HG03108 (cell line): Measurements from ENCODE around the gene ACAA1.

Source experiments
- ATAC-seq: cut with Tn5 transposase; IDR thresholded peaks from one replicate; pipeline ENCODE4 v1.9.1; 2021; ENCODE audit warnings: moderate library complexity; ENCODE audit not compliant: unreplicated experiment

The ACAA1 gene

DNA sequence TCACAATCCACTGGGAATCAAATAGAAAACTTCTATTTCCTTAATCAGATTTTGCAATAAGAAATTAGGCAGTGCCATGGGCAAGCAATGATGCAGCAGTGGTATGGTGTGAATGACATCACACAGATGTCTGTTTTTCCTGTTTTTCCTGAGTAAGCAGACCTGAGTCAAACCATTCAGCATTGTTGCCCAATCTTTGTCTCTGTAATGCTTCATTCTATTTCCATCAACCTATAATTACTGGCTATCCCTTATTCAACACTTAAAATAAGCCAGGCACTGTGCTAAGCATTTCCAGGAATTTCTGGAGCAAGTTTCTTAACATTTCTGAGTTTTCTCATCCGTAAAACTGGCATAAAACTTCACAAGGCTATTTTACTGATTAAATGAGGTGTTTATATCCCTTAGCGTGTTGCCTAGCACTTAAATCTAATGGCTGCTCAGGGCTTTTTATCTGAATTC is 17.1 kb upstream of the ACAA1 start:
- ATAC-seq = no peak

DNA sequence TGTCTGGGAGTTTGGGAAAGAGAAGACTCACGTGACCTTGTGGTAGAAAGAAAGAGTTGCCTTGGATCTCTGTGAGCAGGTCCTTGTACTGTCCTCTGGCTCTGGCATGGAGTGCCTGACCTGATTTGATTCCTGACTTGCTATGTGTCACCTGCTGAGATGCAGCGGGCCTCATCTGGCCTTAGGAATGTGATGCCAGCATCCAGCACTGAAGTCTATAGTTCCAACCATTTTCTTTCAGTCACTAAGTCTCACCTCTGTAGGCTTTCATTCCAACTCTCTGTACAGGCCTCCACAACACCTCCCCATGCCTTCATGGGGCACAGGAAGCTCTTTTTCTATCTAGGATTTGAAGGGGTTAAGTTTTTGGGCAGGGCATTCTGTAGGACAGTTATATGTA is 16.3 kb upstream of the ACAA1 start:
- no peak for ATAC-seq

DNA sequence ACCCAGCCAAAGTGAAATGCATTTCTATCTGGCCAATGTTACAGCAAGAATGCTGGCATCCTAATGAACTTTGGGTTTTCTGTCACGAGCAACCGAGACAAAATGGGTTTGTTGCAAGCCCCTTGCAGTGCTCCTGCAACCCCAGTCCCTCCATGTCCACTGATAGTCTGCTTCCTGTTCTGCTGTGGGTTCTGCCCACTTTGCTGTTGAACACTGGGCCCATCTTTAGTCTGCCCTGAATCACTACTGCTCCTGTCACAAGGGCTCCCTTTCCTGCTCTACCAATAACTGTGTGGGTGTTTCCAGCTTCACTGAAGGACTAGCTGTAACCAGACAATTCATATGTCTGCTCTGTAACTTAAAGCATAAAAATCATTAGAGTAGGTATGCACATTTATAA is 15.7 kb upstream of the ACAA1 start:
- no peak for ATAC-seq

DNA sequence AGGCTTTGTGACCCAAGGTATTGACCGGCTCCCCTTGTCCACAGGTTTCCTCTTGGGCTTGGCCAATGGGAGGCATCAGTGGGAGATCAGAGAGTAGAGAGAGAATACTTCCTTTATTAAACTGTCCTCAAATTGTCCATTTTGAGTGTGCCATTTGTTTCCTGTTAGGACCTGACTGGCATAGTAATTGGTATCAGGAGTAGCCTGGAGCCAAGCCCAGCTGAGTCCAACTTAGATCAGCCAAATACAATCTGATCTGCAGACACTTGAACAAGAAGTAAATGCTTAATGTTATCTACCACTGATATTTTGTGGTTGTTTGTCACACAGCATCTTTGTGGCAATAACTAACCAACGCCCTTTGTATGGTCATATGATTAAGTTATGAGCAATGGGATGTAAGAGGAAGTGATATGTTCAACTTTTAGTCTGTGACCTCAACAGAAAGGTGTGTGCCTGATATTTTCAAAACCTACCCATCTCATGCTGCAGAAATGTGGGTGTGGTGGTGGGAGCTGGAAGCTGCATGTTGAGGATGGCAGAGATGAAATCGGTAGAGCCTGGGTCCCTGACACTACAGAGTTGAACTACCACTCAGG is 14.8 kb upstream of the ACAA1 start:
- ATAC-seq = no peak

DNA sequence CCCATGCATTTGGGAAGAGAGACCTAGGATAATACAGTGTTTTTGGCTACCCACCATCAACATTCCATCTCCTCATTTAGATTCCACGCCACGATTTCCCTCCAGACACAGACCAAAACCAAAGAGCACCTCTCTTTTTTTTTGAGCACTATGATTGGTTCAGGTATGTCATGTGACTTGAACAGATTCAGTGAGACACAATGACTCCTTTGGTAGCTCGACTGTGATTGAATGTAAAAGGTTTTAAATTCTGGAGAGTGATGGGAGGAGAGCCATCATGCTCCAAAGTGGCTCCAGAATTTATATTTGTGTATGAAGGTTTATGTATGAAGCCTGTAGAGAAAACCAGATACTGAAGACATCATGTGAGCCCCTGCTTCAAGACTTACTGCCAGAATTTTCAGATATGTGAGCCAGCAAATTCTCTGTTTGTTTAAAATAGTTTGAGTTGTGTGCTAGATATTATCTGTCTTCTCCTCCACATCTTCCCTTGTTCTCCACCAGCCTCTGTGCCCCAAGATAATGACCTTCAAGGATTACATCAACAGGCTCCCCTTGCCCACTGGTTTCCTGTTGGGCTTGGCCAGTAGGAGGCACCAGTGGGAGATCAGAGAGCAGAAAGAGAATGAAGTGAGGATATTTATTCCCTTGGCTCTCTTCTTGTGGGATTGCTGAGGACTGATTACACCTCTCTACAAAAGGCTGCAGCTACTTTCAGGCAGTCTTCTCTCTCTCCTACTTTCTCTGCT is 14.0 kb upstream of the ACAA1 start:
- no peak for ATAC-seq

DNA sequence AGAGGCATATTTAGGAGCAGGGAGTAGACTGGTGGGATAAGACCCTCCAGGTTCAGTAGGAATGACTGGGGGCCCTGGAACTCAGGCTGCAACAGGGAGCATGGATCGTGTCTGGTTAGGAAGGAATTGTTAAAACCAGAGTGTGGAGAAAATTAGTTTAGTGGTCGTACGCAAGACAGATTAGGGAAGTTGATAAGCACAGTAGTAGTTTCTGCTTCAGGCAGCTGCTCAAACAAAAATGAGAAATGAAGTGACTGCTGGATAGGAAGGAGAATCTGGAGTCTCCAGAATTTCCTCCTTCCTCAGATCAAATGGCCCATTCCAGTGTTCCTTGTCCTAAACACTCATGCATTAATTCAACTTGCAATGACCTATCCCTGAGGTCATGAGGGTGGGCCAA is 12.8 kb upstream of the ACAA1 start:
- ATAC-seq = no peak

DNA sequence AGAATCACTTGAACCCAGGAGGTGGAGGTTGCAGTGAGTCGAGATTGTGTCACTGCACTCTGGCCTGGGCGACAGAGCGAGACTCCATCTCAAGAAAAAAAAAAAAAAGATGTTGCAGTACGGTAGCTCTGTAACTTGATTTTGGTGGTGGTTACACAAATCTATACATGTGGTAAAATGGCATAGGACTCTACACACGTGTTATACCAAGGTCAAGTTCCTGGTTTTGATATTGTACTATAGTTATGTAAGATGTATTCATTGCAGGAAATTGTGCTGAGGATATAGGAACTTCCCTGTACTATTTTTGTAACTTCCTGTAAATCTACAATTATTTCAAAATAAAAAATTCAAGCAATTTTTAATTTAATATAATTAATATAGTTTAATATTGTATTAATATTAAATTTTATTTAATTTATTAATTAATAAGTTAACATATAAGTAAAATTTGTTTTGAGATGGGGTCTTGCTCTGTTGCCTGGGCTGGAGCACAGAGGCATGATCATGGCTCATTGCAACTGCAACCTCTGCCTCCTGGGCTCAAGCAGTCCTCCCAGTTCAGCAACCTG is 11.5 kb upstream of the ACAA1 start:
- no peak for ATAC-seq

DNA sequence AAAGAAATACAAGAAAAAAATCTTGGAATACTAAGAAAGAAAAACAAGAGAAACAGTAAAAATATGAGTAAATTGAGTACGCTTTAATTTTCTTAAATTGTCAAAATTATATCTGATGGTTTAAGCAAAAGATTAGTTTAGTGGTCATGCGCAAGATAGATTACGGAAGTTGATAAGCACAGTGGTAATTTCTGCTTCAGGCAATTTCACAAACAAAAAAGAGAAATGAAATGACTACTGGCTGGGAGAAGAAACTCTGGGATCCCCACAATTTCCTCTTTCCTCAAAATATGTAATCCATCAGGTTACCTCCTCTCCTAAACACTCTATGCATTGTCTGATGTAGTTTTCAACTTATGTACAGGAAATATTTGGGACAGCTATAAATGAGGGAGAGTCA is 10.5 kb upstream of the ACAA1 start:
- no peak for ATAC-seq

DNA sequence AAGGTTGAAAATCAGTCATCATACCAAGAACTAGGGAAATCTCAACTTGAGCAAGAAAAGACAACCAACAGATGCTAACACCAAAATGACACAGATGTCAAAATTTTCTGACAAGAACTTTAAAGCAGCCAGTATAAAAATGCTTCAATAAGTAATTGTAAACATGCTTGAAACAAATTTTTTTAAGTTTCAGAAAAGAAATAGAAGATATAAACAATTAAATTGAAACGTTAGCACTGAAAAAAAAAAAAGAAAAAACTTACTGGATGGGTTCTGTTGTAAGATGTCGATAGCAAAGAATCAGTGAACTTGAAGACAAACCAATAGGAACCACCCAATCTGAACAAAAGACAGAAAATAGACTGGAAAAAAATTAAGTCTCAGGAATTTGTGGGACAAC is 9.6 kb upstream of the ACAA1 start:
- ATAC-seq = no peak

DNA sequence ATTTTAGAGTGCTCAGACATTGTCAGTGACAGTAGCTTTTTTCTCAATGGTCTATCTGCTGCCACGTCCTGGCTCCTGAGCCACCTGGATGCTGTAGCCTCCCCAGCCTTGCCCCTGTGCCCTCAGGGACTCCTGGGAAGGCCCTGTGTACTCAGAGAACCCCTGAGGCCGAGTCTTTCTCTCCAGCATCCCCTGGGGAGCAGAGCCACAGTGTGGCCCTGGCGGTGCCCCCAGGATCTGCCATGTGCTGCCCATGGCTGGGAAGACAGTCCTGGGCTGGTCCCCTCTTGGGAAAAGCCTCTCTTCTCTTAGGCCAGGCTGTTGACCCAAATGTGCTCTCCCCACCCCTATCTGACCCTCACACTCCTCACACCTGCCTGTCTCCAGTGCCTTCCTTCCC is 6.6 kb upstream of the ACAA1 start:
- ATAC-seq = no peak

DNA sequence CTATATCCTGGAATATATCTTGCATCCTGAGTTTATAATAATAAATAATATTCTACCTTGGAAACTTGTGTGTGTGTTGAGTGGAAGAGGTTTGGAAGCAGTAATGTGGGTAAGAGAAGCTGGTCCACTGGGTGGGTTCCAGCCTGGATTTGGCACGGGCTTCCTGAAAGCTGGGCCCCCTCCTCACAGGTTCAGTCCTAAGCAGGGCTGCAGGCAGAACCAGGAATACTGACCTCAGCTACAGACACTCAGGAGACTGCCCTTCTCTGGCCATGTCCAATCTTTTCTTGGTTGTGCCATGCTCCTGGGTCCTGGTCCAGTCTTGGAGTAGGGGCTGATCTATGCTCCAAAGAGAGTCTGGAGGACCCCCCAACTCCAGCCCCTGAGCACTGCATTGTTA is 6.0 kb upstream of the ACAA1 start:
- ATAC-seq = no peak

DNA sequence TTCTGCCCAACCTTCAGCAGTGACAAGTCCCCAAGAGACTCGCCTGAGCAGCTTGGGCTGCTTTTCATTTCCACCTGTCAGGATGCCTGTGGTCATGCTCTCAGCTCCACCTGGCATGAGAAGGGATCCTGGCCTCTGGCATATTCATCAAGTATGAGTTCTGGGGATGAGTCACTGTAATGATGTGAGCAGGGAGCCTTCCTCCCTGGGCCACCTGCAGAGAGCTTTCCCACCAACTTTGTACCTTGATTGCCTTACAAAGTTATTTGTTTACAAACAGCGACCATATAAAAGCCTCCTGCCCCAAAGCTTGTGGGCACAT is 5.0 kb upstream of the ACAA1 start:
- ATAC-seq = no peak

DNA sequence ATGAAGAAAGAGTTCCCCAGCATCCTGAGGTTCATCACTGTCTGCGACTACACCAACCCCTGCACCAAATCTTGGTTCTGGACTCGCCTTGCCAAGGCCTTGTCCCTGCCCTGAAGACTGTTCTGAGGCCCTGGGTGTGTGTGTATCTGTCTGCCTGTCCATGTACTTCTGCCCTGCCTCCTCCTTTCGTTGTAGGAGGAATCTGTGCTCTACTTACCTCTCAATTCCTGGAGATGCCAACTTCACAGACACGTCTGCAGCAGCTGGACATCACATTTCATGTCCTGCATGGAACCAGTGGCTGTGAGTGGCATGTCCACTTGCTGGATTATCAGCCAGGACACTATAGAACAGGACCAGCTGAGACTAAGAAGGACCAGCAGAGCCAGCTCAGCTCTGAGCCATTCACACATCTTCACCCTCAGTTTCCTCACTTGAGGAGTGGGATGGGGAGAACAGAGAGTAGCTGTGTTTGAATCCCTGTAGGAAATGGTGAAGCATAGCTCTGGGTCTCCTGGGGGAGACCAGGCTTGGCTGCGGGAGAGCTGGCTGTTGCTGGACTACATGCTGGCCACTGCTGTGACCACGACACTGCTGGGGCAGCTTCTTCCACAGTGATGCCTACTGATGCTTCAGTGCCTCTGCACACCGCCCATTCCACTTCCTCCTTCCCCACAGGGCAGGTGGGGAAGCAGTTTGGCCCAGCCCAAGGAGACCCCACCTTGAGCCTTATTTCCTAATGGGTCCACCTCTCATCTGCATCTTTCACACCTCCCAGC is 4.4 kb upstream of the ACAA1 start:
- no peak for ATAC-seq

DNA sequence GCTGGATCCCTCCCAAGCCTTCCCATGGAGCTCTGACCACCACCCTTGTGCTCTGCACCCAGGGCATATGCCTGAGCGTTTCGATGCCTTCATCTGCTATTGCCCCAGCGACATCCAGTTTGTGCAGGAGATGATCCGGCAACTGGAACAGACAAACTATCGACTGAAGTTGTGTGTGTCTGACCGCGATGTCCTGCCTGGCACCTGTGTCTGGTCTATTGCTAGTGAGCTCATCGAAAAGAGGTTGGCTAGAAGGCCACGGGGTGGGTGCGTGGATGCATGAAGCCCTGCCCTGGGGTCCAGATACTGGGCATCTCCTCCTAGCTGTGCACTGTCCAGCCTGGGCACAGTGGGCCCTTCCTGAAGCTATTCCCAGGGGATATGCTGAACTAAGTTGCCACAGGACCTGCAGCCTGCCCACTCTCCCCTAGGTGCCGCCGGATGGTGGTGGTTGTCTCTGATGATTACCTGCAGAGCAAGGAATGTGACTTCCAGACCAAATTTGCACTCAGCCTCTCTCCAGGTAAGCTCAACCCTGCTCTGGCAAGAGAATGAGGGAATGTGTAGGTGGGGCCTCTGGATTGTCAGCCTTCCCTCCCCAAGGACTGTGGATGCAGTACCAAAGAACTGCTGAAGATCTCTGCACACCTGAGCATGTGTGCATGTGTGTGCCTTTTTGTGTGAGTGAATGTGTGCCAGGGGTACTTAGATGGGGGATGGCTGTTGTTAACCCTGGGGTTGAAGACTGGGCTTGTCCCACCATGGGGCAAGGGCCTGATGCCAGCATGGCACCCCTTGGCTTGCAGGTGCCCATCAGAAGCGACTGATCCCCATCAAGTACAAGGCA is 3.6 kb upstream of the ACAA1 start:
- no peak for ATAC-seq

DNA sequence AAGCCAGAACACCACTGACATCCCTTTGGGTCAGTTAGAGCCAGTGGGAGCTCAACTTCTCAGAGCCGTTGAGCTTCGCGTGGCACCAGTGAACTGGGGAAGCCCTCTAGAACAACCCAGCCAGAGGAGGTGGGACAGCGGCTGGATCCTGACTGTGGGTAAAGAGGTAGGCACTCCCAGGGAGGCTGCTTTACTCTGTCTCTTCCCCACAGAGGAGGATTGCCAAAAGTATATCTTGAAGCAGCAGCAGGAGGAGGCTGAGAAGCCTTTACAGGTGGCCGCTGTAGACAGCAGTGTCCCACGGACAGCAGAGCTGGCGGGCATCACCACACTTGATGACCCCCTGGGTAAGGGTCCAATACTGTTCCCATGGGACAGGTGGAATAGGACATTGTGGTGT is 2.7 kb upstream of the ACAA1 start:
- no peak for ATAC-seq

DNA sequence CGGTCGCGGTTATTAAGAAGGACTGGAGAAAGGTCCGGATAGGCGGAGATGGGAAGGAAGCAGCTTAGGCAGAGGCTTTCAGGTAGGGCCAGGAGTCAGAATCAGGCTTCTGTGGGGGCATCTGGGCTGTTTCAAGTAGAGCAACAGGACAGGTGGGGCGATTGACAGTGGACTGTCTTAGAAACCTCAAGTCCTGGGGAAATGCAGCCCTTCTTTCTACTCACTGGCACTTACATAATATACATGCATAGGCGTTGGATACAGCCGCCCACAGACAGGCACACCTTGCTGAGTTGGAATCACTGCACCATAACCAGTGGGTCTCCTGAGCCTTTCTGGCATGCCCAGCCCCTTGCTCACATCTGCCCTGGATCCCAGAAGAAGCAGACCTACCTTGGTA is 2.3 kb upstream of the ACAA1 start:
- ATAC-seq = no peak

DNA sequence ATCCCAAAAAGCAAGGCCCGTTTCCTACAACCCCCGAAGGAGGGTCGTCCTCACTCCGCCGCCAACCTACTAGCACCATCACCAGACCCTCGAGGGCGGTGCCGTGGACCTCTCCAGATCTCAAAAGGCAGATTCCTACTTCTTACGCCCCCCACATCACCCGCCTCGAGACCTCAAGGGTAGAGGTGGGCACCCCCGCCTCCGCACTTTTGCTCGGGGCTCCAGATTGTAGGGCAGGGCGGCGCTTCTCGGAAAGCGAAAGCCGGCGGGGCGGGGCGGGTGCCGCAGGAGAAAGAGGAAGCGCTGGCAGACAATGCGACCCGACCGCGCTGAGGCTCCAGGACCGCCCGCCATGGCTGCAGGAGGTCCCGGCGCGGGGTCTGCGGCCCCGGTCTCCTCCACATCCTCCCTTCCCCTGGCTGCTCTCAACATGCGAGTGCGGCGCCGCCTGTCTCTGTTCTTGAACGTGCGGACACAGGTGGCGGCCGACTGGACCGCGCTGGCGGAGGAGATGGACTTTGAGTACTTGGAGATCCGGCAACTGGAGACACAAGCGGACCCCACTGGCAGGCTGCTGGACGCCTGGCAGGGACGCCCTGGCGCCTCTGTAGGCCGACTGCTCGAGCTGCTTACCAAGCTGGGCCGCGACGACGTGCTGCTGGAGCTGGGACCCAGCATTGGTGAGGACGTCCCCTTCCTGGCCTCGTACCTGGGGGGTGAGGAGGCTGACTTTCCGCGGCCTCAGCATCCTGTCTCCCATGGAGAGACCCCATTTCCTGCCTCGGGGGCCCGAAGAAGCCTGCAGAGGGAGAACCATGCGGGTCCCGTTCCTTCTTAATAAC is 1.6 kb upstream of the ACAA1 start, which contains the start of gene MYD88:
Gene MYD88, plus strand, starts transcription at position 313 of the 842 bp plus-strand sequence. Its CDS starts 40 bp downstream, at position 353.
- peak; percentile 29 for ATAC-seq

DNA sequence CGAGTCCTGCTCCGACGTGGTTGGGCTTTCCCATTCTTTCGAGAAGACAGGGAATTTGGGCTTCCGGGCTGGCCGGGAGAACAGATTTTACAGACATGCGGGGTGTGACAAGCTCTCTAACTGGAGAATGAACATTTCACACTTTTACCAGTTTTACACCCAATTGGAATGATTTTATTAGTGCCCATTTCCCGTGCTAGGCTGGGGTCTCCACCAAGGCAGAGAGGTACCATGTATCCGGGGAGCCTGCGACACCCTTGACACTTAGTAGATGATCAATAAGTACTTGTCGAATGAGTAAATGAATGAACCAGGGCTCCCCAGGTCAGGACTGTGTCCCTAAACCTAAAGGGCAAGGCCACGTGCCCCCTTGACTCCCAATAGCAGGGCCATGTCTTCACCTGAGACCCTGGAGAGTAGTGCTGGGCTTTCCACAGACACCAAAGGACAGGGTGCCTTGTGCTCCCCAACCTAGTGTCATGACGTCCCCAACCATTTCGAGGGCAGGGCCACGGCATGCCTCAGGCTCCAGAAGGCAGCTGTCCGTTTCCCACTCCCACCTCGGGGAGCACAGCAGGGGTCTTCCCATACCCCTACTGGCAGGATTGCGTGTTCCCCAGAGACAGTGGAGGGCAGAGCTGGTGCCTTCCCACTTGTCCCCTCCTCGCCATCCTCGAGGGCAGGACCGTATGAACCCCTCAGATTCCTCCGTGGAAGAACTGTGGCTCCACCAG is 855 bp upstream of the ACAA1 start:
- ATAC-seq = no peak

DNA sequence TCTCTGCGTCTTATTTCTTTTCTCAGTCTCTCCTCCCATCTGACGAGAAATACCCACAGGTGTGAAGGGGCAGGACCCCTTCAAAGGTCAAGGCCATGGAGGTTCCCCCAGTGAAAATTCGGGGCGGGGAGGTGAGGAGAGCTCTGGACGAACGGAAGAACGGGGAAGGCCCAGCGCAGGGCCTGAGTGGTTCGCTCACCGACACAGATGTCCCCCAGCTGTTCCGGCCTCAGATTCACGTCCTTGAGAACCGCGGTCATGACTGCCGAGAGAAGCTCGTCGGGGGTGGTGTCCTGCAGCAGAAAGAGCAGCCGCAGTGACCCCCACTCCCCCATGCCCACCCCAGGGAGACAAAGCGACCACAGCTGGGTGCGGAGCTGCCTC is 542 bp downstream of the ACAA1 start:
- ATAC-seq = no peak
